IgD-negative memory B cell (primary cell): ENCODE data around the gene PLAAT5. TPM values are rescaled to one million over a fixed set of nuclear protein-coding genes. Genes with fewer than 3 reads are reported as not detected.
"Not testable (repeated sequence)": the region's sequence is repeated elsewhere in the genome, so short reads cannot be mapped to it uniquely, and the experiment has no call there.

Experiments used
- H3K27ac Mint-ChIP-seq, 3 donors: one replicate each; pipeline ENCODE4 v1.8.0; 2020 to 2022; ENCODE audit warnings: mild to moderate bottlenecking in 3 of 3, mixed read lengths in 3 of 3, moderate library complexity in 1 of 3
- H3K27me3 Mint-ChIP-seq: one replicate; pipeline ENCODE4 v1.8.0; 2021; ENCODE audit warnings: mixed read lengths
- H3K36me3 Mint-ChIP-seq: one replicate; pipeline ENCODE4 v1.8.0; 2020; ENCODE audit warnings: mild to moderate bottlenecking, mixed read lengths
- H3K4me1 Mint-ChIP-seq, 3 donors: one replicate each; pipeline ENCODE4 v1.8.0; 2020 to 2022; ENCODE audit warnings: mixed read lengths in 3 of 3, mild to moderate bottlenecking in 1 of 3
- H3K4me3 Mint-ChIP-seq, 4 donors: one replicate each; pipeline ENCODE4 v1.8.0; 2020 to 2022; ENCODE audit warnings: mild to moderate bottlenecking in 4 of 4, mixed read lengths in 4 of 4, moderate library complexity in 3 of 4
- H3K9me3 Mint-ChIP-seq, 3 donors: one replicate each; pipeline ENCODE4 v1.8.0; 2020 to 2021; ENCODE audit warnings: mixed read lengths in 3 of 3, mild to moderate bottlenecking in 1 of 3
- polyA plus RNA-seq: library from polyadenylated mRNA; unstranded; fragments of 300-500 nt; fragmentation: Illumina TruSeq; gene quantifications from one replicate; pipeline ENCODE4 v1.2.3, GENCODE V29; 2021

PLAAT5 gene, protein sequence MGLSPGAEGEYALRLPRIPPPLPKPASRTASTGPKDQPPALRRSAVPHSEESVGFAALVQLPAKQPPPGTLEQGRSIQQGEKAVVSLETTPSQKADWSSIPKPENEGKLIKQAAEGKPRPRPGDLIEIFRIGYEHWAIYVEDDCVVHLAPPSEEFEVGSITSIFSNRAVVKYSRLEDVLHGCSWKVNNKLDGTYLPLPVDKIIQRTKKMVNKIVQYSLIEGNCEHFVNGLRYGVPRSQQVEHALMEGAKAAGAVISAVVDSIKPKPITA
- not detected for polyA plus RNA-seq

DNA sequence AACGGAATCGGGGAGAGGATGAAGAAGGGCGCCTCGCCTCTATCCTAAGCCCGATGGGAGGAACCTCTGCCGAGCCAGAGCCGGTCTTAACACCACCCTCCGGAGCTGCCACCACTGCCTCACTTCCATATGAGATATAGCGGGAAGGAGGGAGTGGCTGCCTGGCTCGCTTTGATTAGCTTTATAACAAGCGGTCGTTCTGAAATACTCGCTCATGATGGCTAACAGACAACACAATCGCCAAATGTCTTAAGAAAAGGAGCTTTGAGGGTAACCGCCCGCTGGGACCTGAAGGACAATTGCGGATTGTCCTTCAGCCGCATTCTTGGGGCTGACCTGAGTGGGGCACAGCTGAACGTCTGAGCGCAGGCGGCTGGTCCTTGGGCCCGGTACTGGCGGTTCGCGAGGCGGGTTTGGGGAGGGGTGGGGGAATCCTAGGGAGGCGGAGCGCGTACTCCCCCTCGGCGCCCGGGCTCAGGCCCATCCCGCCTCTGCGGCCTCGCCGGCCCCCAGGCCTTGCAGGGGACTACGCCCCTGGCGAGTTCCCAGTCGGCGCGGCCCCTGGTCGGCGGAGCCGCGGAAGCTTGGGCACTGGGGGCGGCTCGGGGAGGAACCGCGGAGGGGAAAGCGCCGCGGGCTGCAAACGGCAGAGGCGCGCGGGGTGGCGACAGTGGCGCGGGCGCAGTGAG lies at the start of gene PLAAT5:
PLAAT5 (minus strand) TSS at position 617 of the 689 bp plus-strand sequence; CDS start at position 484, 133 bp downstream.
- peak within 1 kb of the TSS in 2 of 4 donors; percentile 42 to 61 for H3K4me3 Mint-ChIP-seq
- H3K9me3 Mint-ChIP-seq: peaks cover 3 to 12% (median 6%) of the 10 kb centered on the region in 3 donors
- peaks cover 0 to 6% (median 0%) of the 10 kb centered on the region in 3 donors for H3K4me1 Mint-ChIP-seq
- H3K36me3 Mint-ChIP-seq: no peaks in the 10 kb centered on the region
- peaks cover 52% of the 10 kb centered on the region for H3K27me3 Mint-ChIP-seq
- no peak within 1 kb of the TSS for H3K27ac Mint-ChIP-seq

DNA sequence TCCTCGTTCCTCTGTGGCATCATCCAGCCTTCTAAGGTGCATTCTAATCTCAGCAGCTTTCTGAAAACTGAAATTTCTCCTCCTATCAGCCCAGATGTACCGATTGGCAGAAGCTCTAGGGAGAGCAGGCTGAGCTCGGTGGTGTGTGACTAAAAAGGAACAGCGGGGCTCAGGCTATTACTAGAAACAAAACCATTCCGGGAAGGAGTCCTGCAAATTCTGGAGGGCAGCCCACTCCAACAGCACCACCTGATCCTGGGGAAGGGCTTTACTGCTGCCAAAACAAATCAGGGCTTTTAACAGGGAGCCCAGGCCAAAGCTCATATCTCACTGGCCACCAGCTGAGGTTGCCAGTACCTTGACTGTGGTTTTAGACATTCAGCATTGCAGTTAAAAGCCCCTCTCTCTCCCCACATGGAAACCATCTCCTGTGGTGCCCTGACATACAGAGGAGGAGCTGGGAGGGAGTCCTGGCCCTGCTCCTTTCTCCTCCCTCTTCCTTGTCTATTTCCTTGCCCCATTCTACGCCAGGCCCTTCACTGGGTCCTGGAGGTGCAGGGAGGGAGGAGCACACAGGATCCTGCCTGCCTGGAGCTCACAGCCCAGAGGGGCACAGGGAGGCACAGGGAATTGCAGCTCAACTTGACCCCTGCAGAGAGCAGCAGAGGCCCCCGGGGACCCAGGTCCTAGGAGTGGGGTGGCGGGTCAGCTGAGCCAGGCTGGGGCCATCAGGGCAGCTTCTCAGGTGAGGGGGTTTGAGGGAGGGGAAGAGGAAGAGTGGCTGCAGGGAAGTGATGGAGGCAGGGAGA lies 46.5 kb upstream of the PLAAT5 start:
- Mint-ChIP-seq H3K4me1 (peaks cover 23 to 30% (median 29%) of the 10 kb centered on the region in 3 donors), H3K4me3 (peak overlapping the region; percentile 86 to 96 (median 94)), H3K27me3 (no peaks in the 10 kb centered on the region), H3K27ac (peak overlapping the region; percentile 2 to 97 (median 83)), H3K9me3 (no peaks in the 10 kb centered on the region), H3K36me3 (no peaks in the 10 kb centered on the region)

DNA sequence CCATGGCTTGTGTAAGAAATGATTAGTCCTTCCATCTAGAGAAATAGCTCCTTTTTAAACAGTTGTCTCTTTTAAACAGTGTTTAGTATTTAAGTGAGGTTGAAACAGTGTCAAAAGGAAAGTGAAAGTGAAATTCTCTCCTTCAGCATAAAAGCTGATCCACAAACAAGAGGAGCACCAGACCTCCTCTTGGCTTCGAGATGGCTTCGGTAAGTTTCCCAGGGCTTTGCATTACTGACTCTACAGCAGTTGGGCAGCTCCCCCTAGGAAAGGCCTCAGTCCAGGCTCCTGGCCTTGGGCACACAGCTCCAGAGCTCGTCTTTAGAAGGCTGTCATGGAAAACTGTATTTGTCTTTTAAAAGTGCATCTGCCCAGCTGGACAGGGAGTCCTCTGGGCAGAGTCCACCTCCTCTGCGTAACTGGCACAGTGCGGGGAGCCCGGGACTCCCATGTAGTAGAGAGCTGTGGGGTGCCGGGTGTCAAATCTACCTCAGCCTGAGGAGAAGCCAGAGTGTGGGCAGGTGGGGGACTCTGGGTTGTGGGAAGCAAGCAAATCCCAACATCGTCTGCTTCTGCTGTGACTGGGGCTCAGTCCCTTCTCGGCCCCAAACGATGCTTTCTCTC lies 45.8 kb upstream of the PLAAT5 start, which contains the start of gene PLAAT4:
PLAAT4 (plus strand) TSS at position 140 of the 624 bp plus-strand sequence; CDS start at position 201, 61 bp downstream.
- peaks cover 27 to 34% (median 33%) of the 10 kb centered on the region in 3 donors for H3K4me1 Mint-ChIP-seq
- peak within 1 kb of the TSS; percentile 83 to 97 (median 92) for H3K27ac Mint-ChIP-seq
- no peaks in the 10 kb centered on the region for H3K36me3 Mint-ChIP-seq
- H3K9me3 Mint-ChIP-seq: no peaks in the 10 kb centered on the region
- H3K4me3 Mint-ChIP-seq: peak within 1 kb of the TSS; percentile 86 to 96 (median 94)
- H3K27me3 Mint-ChIP-seq: no peaks in the 10 kb centered on the region

DNA sequence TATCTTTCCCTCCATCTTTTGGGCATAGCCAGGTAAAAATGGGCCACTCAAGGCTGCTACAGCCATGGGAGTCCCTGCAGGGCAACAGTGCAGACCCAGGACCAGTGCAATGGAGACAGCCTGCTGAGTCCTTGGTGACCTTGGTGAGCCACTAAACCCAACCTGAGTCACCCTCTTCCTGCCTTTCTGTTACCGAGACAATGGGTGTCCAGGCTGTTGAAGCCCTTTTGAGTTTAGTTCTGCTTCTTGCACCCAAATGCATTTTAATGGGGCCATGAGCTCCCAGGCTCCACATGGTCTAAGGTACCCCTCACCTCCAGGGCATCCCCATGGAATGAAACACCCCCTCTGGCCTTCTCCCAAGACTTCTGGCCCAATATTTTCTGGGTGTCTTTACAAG lies 44.8 kb upstream of the PLAAT5 start:
- H3K4me1 Mint-ChIP-seq: peaks cover 33 to 40% (median 37%) of the 10 kb centered on the region in 3 donors
- peak overlapping the region in 3 of 4 donors; percentile 93 to 96 (median 95) for H3K4me3 Mint-ChIP-seq
- H3K9me3 Mint-ChIP-seq: no peaks in the 10 kb centered on the region
- H3K27me3 Mint-ChIP-seq: no peaks in the 10 kb centered on the region
- H3K27ac Mint-ChIP-seq: peak overlapping the region in 1 of 3 donors; percentile 97
- H3K36me3 Mint-ChIP-seq: no peaks in the 10 kb centered on the region

DNA sequence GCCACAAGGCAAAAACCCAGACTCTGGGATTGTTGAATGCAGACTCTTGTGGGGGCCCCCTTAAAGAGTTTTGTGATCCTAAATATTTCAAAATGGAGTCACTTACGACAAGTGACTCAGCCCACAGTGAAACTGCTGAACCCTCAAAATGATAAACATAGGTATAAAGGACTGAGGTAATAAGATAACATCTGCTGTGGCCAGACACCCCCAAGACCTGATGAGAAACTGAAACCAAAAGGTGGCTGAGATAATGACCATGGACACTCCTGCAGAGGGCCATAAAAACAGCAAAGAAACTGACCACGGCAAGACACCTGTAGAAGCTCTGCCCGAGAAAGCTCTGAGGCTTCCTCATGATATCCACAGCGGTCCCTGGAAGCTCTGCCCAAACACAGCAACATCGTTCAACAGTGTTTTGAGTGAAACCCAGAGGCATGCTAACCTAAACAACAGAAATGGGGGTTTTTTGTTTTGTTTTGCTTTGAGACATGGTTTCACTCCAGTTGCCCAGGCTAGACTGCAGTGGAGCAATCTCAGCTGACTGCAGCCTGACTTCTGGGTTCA lies 44.0 kb upstream of the PLAAT5 start:
- Mint-ChIP-seq H3K9me3 (no peaks in the 10 kb centered on the region), H3K4me3 (peak overlapping the region; percentile 25 to 88 (median 38)), H3K36me3 (no peaks in the 10 kb centered on the region), H3K27ac (peak overlapping the region in 2 of 3 donors; percentile 2 to 34), H3K27me3 (no peaks in the 10 kb centered on the region), H3K4me1 (peaks cover 30 to 37% (median 37%) of the 10 kb centered on the region in 3 donors)

DNA sequence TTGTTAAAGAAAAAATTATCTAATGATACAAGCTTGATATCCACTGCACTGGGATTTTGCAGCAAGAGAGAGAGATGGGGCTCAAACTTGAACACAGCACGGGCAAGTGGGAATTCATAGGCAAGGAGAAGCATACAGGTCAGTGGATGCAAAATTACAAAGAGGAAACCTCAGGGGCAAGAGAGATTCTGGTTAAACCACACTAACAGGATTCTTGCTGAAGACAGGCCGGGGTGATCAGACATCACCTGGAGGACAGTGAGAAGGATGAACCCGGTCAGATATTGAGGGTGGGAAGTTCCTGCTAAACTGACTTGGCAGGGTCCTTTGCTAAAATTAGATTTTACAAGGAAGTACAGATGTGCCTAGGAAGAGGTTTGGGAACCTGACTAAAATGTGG lies 43.1 kb upstream of the PLAAT5 start:
- H3K4me3 Mint-ChIP-seq: peak overlapping the region in 1 of 4 donors; percentile 4
- peaks cover 30 to 43% (median 36%) of the 10 kb centered on the region in 3 donors for H3K4me1 Mint-ChIP-seq
- no peaks in the 10 kb centered on the region for H3K27me3 Mint-ChIP-seq

DNA sequence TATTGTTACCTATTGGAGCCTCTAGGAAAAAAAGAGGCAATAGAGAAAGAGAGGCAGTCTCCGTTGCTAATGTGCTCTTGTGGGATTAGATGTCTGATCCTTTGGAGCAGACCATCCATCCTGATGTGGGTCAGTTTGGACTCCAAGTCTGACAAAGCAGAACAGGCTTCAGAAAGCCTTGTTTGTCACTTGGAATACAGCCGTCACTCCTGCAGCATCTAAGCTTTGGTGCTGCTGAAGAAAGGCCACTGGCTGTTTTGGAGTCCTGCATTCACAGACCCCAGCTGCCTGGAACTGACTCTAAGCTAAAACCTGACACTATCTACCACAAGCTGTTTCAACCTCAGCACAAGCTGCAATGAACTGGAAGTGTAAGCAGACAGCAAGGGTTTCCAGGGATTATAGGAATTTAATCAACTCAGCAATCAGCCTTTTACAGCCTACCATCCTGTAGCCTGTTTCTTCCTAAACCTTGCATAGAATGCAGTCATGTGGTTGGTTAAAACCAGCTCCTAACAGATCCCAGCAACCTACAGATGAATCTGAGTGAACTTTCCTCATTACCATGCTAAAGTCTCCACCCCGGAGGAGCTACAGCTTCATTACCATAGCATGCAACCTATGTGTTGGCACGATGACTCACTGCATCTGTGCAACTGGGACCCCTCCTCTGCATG lies 42.0 kb upstream of the PLAAT5 start:
- no peaks in the 10 kb centered on the region for H3K9me3 Mint-ChIP-seq
- no peaks in the 10 kb centered on the region for H3K27me3 Mint-ChIP-seq
- no peak overlapping the region for H3K27ac Mint-ChIP-seq
- no peaks in the 10 kb centered on the region for H3K36me3 Mint-ChIP-seq
- H3K4me3 Mint-ChIP-seq: peak overlapping the region in 1 of 4 donors; percentile 73
- H3K4me1 Mint-ChIP-seq: peaks cover 30 to 47% (median 35%) of the 10 kb centered on the region in 3 donors

More for the DNA sequence above, 43.1 kb upstream of the PLAAT5 start:
- peak overlapping the region in 1 of 3 donors; percentile 33 for H3K27ac Mint-ChIP-seq
- no peaks in the 10 kb centered on the region for H3K9me3 Mint-ChIP-seq
- H3K36me3 Mint-ChIP-seq: no peaks in the 10 kb centered on the region

DNA sequence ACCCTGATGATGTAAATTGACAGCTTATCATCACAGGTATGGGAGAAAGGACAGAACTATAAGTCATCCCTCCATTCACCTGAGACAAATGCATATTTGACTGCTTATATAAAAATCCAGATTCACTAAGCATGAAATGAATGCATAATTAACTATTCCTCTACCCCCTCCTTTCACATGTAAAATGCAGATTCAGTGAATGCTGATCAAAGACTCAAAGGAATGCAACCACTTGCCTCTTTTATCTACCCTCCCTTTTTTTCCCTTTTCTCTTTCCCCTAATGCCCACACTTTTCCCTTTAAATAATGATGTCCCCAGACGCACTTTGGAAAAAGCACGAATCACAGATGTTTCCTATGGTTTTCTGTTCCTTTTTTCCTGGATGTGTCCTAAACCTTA lies 41.1 kb upstream of the PLAAT5 start:
- Mint-ChIP-seq H3K36me3 (no peaks in the 10 kb centered on the region), H3K27ac (no peak overlapping the region), H3K4me1 (peaks cover 25 to 43% (median 32%) of the 10 kb centered on the region in 3 donors), H3K4me3 (peak overlapping the region in 1 of 4 donors; percentile 85), H3K27me3 (peaks cover 2% of the 10 kb centered on the region), H3K9me3 (no peaks in the 10 kb centered on the region)

DNA sequence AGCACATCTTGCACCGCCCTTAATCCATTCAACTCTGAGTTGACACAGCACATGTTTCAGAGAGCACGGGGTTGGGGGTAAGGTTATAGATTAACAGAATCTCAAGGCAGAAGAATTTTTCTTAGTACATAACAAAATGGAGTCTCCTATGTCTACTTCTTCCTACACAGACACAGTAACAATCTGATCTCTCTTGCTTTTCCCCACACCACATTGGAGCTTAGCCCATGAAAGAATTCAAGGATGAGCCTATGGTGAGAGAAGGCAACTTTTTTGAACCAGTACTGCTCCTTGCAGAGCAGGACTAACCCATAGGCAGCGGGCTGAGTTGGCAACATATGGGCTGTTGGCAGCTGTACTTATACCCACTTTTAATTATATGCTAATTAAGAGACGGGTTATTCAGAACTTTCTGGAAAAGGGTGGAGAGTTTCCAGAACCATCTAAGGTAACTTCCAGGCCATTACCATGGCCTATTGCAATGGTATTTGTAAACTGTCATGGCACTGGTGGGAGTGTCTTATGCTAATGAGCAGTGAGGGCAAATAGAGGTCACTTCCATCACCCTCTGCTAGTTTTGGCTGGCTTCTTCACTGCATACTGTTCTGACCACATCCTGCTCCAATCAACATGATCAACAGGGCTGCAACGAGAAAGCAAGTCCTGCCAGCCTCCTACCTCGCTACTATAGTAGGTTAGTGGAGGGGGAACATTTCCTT lies 40.3 kb upstream of the PLAAT5 start:
- Mint-ChIP-seq H3K27ac (peak overlapping the region in 2 of 3 donors; percentile 6 to 53), H3K4me1 (peaks cover 20 to 35% (median 24%) of the 10 kb centered on the region in 3 donors), H3K4me3 (peak overlapping the region in 3 of 4 donors; percentile 8 to 76 (median 73))
- not testable (repeated sequence) for H3K27me3 Mint-ChIP-seq, H3K9me3 Mint-ChIP-seq, H3K36me3 Mint-ChIP-seq

DNA sequence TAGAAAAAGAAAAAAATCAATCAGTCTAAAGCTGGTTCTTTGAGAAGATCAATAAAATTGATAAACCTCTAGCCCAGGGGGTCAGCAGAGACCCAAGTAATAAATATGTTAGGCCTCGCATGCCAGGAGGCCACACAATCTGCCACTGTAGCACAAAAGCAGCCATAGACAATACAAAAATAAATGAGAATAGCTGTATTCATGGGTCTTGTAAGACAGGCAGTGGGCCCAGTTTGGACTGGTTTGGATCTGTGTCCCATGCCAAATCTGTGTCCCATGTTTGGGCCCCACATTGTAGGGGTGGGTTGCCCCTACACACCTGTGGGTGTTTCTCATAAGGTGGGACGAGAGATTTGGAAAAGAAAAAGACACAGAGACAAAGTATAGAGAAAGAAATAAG lies 39.1 kb upstream of the PLAAT5 start:
- no peak overlapping the region for H3K4me3 Mint-ChIP-seq
- peaks cover 16 to 33% (median 16%) of the 10 kb centered on the region in 3 donors for H3K4me1 Mint-ChIP-seq
- H3K27ac Mint-ChIP-seq: peak overlapping the region in 1 of 3 donors; percentile 13
- peaks cover 2% of the 10 kb centered on the region for H3K27me3 Mint-ChIP-seq
- no peaks in the 10 kb centered on the region for H3K9me3 Mint-ChIP-seq
- no peaks in the 10 kb centered on the region for H3K36me3 Mint-ChIP-seq

DNA sequence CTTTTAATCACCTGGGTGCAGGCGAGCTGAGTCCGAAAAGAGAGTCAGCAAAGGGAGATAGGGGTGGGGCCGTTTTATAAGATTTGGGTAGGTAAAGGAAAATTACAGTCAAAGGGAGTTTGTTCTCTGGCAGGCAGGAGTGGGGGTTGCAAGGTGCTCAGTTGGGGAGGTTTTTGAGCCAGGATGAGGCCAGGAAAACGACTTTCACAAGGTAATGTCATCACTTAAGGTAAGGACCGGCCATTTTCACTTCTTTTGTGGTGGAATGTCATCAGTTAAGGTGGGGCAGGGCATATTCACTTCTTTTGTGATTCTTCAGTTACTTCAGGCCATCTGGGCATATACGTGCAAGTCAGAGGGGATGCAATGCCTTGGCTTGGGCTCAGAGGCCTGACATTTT lies 38.4 kb upstream of the PLAAT5 start:
- not testable (repeated sequence) for H3K9me3 Mint-ChIP-seq, H3K27me3 Mint-ChIP-seq, H3K36me3 Mint-ChIP-seq, H3K4me3 Mint-ChIP-seq
- Mint-ChIP-seq H3K4me1 (peaks cover 13 to 30% (median 15%) of the 10 kb centered on the region in 3 donors), H3K27ac (peak overlapping the region in 1 of 3 donors; percentile 65)

DNA sequence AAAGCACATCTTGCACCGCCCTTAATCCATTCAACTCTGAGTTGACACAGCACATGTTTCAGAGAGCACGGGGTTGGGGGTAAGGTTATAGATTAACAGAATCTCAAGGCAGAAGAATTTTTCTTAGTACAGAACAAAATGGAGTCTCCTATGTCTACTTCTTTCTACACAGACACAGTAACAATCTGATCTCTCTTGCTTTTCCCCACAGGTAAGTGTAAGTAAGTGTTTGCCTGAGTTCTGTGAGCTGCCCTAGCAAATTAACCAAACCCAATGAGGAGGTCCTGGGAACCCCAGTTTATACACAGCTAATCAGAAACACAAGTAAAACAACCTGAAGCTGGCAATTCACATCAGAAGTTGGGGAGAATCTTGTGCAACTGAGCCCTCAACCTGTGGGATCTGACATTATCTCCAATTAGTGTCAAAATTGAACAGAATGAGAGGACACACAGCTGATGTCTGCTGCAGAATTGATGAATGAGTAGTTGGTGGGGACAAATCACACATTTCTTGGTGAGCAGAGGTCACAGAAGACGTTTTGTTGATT lies 37.8 kb upstream of the PLAAT5 start:
- not testable (repeated sequence) for H3K9me3 Mint-ChIP-seq, H3K36me3 Mint-ChIP-seq, H3K27me3 Mint-ChIP-seq, H3K4me3 Mint-ChIP-seq, H3K27ac Mint-ChIP-seq
- peaks cover 12 to 28% (median 13%) of the 10 kb centered on the region in 3 donors for H3K4me1 Mint-ChIP-seq

DNA sequence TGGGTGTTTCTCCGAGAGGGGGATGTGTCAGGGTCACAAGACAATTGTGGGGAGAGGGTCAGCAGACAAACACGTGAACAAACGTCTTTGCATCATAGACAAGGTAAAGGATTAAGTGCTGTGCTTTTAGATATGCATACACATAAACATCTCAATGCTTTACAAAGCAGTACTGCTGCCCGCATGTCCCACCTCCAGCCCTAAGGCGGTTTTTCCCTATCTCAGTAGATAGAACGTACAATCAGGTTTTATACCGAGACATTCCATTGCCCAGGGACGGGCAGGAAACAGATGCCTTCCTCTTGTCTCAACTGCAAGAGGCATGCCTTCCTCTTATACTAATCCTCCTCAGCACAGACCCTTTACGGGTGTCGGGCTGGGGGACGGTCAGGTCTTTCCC lies 37.2 kb upstream of the PLAAT5 start:
- H3K4me3 Mint-ChIP-seq, H3K27me3 Mint-ChIP-seq, H3K27ac Mint-ChIP-seq, H3K9me3 Mint-ChIP-seq, H3K36me3 Mint-ChIP-seq: not testable (repeated sequence)
- peaks cover 11 to 24% (median 12%) of the 10 kb centered on the region in 3 donors for H3K4me1 Mint-ChIP-seq
